C4-2B (cell line): ENCODE results near the gene FCRL1.

Source experiments
- ZFX ChIP-seq: fragments of 450-650 bp; IDR thresholded peaks from 2 replicates; pipeline ENCODE4 v1.6.1; 2017
- TF ChIP-seq, protein P1 (sequence below): fragments of 450-650 bp; conservative IDR thresholded peaks from 2 replicates; pipeline ENCODE4 v1.5.1; 2017; ENCODE audit warnings: mild to moderate bottlenecking

DNA sequence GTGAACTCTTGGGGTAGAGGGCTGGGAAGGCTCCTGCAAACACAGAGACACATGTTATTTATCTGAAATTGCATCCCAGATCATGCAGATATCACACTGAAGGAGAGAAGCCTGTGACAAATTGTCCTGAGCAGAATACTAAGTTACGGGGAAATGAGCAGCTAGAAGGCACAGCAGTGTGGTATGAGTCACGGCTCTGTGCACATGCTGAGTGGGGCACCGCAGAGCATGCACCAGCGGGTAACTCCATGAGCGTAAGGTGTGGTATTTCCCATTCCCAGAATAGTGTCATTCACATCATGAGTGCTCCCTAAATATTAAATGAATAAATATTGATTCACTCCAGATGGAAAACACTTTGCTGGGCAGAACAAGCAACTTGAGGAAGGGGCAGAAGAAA, 21.7 kb downstream of the FCRL1 start:
- TF ChIP-seq, protein P1, sequence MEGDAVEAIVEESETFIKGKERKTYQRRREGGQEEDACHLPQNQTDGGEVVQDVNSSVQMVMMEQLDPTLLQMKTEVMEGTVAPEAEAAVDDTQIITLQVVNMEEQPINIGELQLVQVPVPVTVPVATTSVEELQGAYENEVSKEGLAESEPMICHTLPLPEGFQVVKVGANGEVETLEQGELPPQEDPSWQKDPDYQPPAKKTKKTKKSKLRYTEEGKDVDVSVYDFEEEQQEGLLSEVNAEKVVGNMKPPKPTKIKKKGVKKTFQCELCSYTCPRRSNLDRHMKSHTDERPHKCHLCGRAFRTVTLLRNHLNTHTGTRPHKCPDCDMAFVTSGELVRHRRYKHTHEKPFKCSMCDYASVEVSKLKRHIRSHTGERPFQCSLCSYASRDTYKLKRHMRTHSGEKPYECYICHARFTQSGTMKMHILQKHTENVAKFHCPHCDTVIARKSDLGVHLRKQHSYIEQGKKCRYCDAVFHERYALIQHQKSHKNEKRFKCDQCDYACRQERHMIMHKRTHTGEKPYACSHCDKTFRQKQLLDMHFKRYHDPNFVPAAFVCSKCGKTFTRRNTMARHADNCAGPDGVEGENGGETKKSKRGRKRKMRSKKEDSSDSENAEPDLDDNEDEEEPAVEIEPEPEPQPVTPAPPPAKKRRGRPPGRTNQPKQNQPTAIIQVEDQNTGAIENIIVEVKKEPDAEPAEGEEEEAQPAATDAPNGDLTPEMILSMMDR: no peak
- TF ChIP-seq ZFX: no peak
